Ovary (tissue), 3 donors: ENCODE measurements around the gene SYNJ2BP.

Experiments used
- EP300 ChIP-seq: sonication (generic); formaldehyde crosslinking; IDR thresholded peaks from one replicate; pipeline ENCODE4 v1.6.1; 2017; ENCODE audit warnings: antibody characterized with exemption
- POLR2A ChIP-seq: fragments of 450-650 bp; IDR thresholded peaks from one replicate; pipeline ENCODE4 v1.6.1; 2017; ENCODE audit warnings: antibody characterized with exemption, mild to moderate bottlenecking, moderate library complexity
- TF ChIP-seq, protein P1 (sequence below), 3 donors: fragments of 450-650 bp in 2 of 3; fragments of 200-600 bp in 1 of 3; IDR thresholded peaks; one replicate each; pipeline versions ENCODE4 v1.5.1 to v1.8.0; 2016 to 2022; ENCODE audit warnings: antibody characterized with exemption in 3 of 3, mild to moderate bottlenecking in 1 of 3
- donor health status: DM: no; HTN: no; CAD: no.

DNA sequence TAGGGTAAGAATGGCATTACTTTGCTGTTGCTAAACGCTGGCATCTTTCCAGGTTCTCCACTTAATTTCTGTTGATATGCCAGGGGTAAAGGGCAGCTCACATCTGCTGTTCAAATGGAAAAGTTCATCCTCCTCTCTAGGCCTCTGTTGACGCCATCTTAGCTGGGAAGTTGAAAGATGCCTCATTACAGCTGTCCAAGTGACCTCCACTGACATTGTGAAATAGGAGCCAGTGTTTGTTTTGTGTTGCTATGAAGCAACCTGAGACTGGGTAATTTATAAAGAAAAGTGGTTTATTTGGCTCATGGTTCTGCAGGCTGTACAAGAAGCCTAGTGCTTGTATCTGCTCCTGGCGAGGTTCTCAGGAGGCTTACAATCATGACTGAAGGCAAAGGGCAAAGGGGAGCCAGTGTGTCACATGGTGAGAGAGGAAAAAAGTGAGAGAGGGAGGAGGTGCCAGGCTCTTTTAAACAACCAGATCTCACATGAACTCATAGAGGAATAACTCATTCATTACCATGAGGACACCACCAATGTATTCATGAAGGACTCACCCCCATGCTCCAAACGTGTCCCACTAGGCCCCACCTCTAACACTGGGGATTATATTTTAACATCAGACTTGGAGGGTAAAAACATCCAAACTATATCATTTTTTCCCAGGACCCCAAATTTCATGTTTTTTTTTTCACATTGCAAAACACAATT lies 31.9 kb upstream of the SYNJ2BP start:
- TF ChIP-seq, protein P1, sequence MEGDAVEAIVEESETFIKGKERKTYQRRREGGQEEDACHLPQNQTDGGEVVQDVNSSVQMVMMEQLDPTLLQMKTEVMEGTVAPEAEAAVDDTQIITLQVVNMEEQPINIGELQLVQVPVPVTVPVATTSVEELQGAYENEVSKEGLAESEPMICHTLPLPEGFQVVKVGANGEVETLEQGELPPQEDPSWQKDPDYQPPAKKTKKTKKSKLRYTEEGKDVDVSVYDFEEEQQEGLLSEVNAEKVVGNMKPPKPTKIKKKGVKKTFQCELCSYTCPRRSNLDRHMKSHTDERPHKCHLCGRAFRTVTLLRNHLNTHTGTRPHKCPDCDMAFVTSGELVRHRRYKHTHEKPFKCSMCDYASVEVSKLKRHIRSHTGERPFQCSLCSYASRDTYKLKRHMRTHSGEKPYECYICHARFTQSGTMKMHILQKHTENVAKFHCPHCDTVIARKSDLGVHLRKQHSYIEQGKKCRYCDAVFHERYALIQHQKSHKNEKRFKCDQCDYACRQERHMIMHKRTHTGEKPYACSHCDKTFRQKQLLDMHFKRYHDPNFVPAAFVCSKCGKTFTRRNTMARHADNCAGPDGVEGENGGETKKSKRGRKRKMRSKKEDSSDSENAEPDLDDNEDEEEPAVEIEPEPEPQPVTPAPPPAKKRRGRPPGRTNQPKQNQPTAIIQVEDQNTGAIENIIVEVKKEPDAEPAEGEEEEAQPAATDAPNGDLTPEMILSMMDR (IDR thresholded peaks at IDR 0.05) = no peak
- TF ChIP-seq POLR2A (no peak), EP300 (no peak)
